ENCODE results near the gene CCS. TPM values are rescaled to one million over a fixed set of nuclear protein-coding genes. Genes with fewer than 3 reads are reported as not detected.

The CCS gene
- total and polyA plus RNA-seq, 2 experiments from 2014 or later: 41.5 to 97.8 TPM

DNA sequence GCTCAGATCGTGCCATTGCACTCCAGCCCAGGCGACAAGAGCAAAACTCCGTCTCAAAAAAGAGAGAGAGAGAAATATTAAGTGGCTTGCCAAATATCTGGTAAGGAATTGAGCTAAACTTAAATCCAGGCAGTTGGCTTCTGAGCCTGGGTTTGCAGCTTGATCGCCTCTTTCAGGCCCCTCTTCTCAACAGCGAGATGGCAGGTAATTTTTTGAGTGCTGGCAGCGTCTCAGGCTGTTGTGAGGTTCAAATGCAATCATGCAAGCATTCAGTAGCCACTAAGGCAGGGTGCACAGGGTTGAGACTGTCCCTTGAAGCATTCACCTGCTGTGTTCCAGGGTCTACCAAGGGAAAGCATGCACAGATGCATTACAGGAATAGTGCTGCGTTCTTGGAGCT lies 23.9 kb upstream of the CCS start:
- Histone ChIP-seq H3K79me2 (no peaks in the 10 kb centered on the region), H3K9me2 (replicated peaks; ENCODE audit: insufficient read depth) (no peaks in the 10 kb centered on the region), H3K27ac (no peak overlapping the region), H3K4me2 (no peak overlapping the region), H3K4me3 (no peak overlapping the region), H3K4me1 (ENCODE audit: insufficient read depth) (no peaks in the 10 kb centered on the region), H4K20me1 (ENCODE audit: insufficient read depth, poor library complexity, severe bottlenecking) (no peaks in the 10 kb centered on the region), H3K36me3 (replicated peaks; ENCODE audit: insufficient read depth, low read depth) (no peaks in the 10 kb centered on the region), H2AFZ (no peak overlapping the region), H3K27me3 (no peaks in the 10 kb centered on the region), H3K9me3 (ENCODE audit: low read depth) (no peaks in the 10 kb centered on the region)
- WGBS (ENCODE audit: low lambda C conversion rate, missing lambda C conversion rate): 95% methylated on average over 7 of the region's 7 CpGs
- TF ChIP-seq, protein P1, sequence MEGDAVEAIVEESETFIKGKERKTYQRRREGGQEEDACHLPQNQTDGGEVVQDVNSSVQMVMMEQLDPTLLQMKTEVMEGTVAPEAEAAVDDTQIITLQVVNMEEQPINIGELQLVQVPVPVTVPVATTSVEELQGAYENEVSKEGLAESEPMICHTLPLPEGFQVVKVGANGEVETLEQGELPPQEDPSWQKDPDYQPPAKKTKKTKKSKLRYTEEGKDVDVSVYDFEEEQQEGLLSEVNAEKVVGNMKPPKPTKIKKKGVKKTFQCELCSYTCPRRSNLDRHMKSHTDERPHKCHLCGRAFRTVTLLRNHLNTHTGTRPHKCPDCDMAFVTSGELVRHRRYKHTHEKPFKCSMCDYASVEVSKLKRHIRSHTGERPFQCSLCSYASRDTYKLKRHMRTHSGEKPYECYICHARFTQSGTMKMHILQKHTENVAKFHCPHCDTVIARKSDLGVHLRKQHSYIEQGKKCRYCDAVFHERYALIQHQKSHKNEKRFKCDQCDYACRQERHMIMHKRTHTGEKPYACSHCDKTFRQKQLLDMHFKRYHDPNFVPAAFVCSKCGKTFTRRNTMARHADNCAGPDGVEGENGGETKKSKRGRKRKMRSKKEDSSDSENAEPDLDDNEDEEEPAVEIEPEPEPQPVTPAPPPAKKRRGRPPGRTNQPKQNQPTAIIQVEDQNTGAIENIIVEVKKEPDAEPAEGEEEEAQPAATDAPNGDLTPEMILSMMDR (IDR thresholded peaks at IDR 0.05; ENCODE audit: poor library complexity): no peak
- no peak for TF ChIP-seq EZH2 (IDR thresholded peaks at IDR 0.05; ENCODE audit: borderline replicate concordance)
- no peak for TF ChIP-seq EZH2phosphoT487 (IDR thresholded peaks at IDR 0.05; ENCODE audit: low read depth, severe bottlenecking, unreplicated experiment)
- no peak for DNase-seq (ENCODE audit: low spot score)

GRCh38 chr11:66570079-66570849 lies 22.7 kb upstream of the CCS start:
- H3K4me3 ChIP-seq: no peak overlapping the region
- H3K36me3 ChIP-seq (replicated peaks; ENCODE audit: insufficient read depth, low read depth): no peaks in the 10 kb centered on the region
- no peaks in the 10 kb centered on the region for H3K9me3 ChIP-seq (ENCODE audit: low read depth)
- WGBS (ENCODE audit: low lambda C conversion rate, missing lambda C conversion rate): 48% methylated on average over 5 of the region's 5 CpGs
- no peak overlapping the region for H3K4me2 ChIP-seq
- no peaks in the 10 kb centered on the region for H3K27me3 ChIP-seq
- no peaks in the 10 kb centered on the region for H3K4me1 ChIP-seq (ENCODE audit: insufficient read depth)
- no peaks in the 10 kb centered on the region for H4K20me1 ChIP-seq (ENCODE audit: insufficient read depth, poor library complexity, severe bottlenecking)
- DNase-seq (ENCODE audit: low spot score): no peak
- H2AFZ ChIP-seq: no peak overlapping the region
- no peaks in the 10 kb centered on the region for H3K9me2 ChIP-seq (replicated peaks; ENCODE audit: insufficient read depth)
- TF ChIP-seq, protein P1 (IDR thresholded peaks at IDR 0.05; ENCODE audit: poor library complexity): no peak
- TF ChIP-seq EZH2 (IDR thresholded peaks at IDR 0.05; ENCODE audit: borderline replicate concordance) (no peak), EZH2phosphoT487 (IDR thresholded peaks at IDR 0.05; ENCODE audit: low read depth, severe bottlenecking, unreplicated experiment) (no peak)
- H3K79me2 ChIP-seq: no peaks in the 10 kb centered on the region
- peak overlapping the region; percentile 38 for H3K27ac ChIP-seq

GRCh38 chr11:66570850-66571180 lies 22.2 kb upstream of the CCS start:
- H3K4me2 ChIP-seq: no peak overlapping the region
- DNase-seq (ENCODE audit: low spot score): no peak
- H3K27ac ChIP-seq: no peak overlapping the region
- no peaks in the 10 kb centered on the region for H3K9me2 ChIP-seq (replicated peaks; ENCODE audit: insufficient read depth)
- no peaks in the 10 kb centered on the region for H3K36me3 ChIP-seq (replicated peaks; ENCODE audit: insufficient read depth, low read depth)
- no peaks in the 10 kb centered on the region for H3K27me3 ChIP-seq
- H3K4me3 ChIP-seq: no peak overlapping the region
- TF ChIP-seq EZH2phosphoT487 (IDR thresholded peaks at IDR 0.05; ENCODE audit: low read depth, severe bottlenecking, unreplicated experiment) (no peak), EZH2 (IDR thresholded peaks at IDR 0.05; ENCODE audit: borderline replicate concordance) (no peak)
- H2AFZ ChIP-seq: no peak overlapping the region
- H3K9me3 ChIP-seq (ENCODE audit: low read depth): no peaks in the 10 kb centered on the region
- H4K20me1 ChIP-seq (ENCODE audit: insufficient read depth, poor library complexity, severe bottlenecking): no peaks in the 10 kb centered on the region
- H3K79me2 ChIP-seq: no peaks in the 10 kb centered on the region
- WGBS (ENCODE audit: low lambda C conversion rate, missing lambda C conversion rate): 76% methylated on average over 2 of the region's 2 CpGs
- no peaks in the 10 kb centered on the region for H3K4me1 ChIP-seq (ENCODE audit: insufficient read depth)

- WGBS (ENCODE audit: low lambda C conversion rate, missing lambda C conversion rate): 28% methylated on average over 25 of the region's 25 CpGs
These were observed 13.9 kb upstream of the CCS start for GRCh38 chr11:66579017-66579606.

More at GRCh38 chr11:66579017-66579606, 13.9 kb upstream of the CCS start:
- TF ChIP-seq EZH2phosphoT487 (IDR thresholded peaks at IDR 0.05; ENCODE audit: low read depth, severe bottlenecking, unreplicated experiment) (no peak), EZH2 (IDR thresholded peaks at IDR 0.05; ENCODE audit: borderline replicate concordance) (no peak)
- TF ChIP-seq, protein P1 (IDR thresholded peaks at IDR 0.05; ENCODE audit: poor library complexity): peak; percentile 71
- Histone ChIP-seq H3K79me2 (no peaks in the 10 kb centered on the region), H3K4me2 (no peak overlapping the region), H3K9me2 (replicated peaks; ENCODE audit: insufficient read depth) (no peaks in the 10 kb centered on the region), H3K9me3 (ENCODE audit: low read depth) (no peaks in the 10 kb centered on the region), H3K27ac (no peak overlapping the region), H3K4me3 (no peak overlapping the region), H3K4me1 (ENCODE audit: insufficient read depth) (no peaks in the 10 kb centered on the region), H2AFZ (no peak overlapping the region), H4K20me1 (ENCODE audit: insufficient read depth, poor library complexity, severe bottlenecking) (no peaks in the 10 kb centered on the region), H3K27me3 (no peaks in the 10 kb centered on the region), H3K36me3 (replicated peaks; ENCODE audit: insufficient read depth, low read depth) (no peaks in the 10 kb centered on the region)
- DNase-seq (ENCODE audit: low spot score): peak; percentile 85

Data from hepatocyte (in vitro differentiated cells).